Brain microvascular endothelial cell (primary cell): ENCODE data around the gene TANGO6.

ENCODE experiments used
- DNase-seq: peaks from one replicate; pipeline ENCODE4 v3.0.0-alpha.2; 2020
- H3K27ac ChIP-seq: fragments of 250-450 bp; sonication (Bioruptor Pico); 2 replicates; pipeline ENCODE4 v1.5.1; 2020; ENCODE audit warnings: mild to moderate bottlenecking, moderate library complexity
- H3K27me3 ChIP-seq: fragments of 250-450 bp; sonication (Bioruptor Pico); replicated peaks from 2 replicates; pipeline ENCODE4 v1.5.1; 2020; ENCODE audit warnings: mild to moderate bottlenecking
- H3K36me3 ChIP-seq: fragments of 250-450 bp; sonication (Bioruptor Pico); replicated peaks from 2 replicates; pipeline ENCODE4 v1.5.1; 2020; ENCODE audit warnings: mild to moderate bottlenecking
- H3K4me3 ChIP-seq: 2 replicates; pipeline ENCODE4 v1.5.1; 2011; ENCODE audit warnings: low read depth, mild to moderate bottlenecking, control low read depth, low read length, moderate library complexity
- CTCF ChIP-seq: IDR thresholded peaks from 2 replicates; pipeline ENCODE4 v1.5.1; 2011; ENCODE audit warnings: low read depth, mild to moderate bottlenecking, moderate library complexity, low read length, control low read depth, inconsistent platforms; ENCODE audit errors: missing control alignments
- in situ Hi-C: cut with HindIII; loops from 2 replicates; pipeline ENCODE4 v1.10.0; 2017; ENCODE audit warnings: low sequenced_read_pairs, low pct_ligation_motif_present

TANGO6 gene

GRCh38 chr16:69105501-69106361 lies 262.4 kb downstream of the TANGO6 start, which contains the start of gene HAS3:
Gene HAS3 (plus strand): TSS chr16:69105653. CDS start chr16:69109396, 3,743 bp downstream.
- DNase-seq: peak; percentile 44

GRCh38 chr16:69106491-69107315 lies 263.4 kb downstream of the TANGO6 start:
- in situ Hi-C loops: loop anchor here (25.0 kb wide), 2 partner anchors 94 to 194 kb away; no protein-coding TSS in a partner anchor
- Histone ChIP-seq H3K27me3 (no peaks in the 10 kb centered on the region), H3K27ac (no peak overlapping the region), H3K4me3 (peak overlapping the region; percentile 48), H3K36me3 (no peaks in the 10 kb centered on the region)
- DNase-seq: no peak
- TF ChIP-seq CTCF: no peak

More at GRCh38 chr16:69105501-69106361, 262.4 kb downstream of the TANGO6 start, which contains the start of gene HAS3:
- H3K4me3 ChIP-seq: peak within 1 kb of the TSS; percentile 55
- no peaks in the 10 kb centered on the region for H3K36me3 ChIP-seq
- no peaks in the 10 kb centered on the region for H3K27me3 ChIP-seq
- H3K27ac ChIP-seq: no peak within 1 kb of the TSS
- in situ Hi-C loops: loop anchor here (25.0 kb wide), 2 partner anchors 93 to 193 kb away; no protein-coding TSS in a partner anchor
- TF ChIP-seq CTCF: peak; percentile 59

- peak overlapping the region; percentile 30 for H3K4me3 ChIP-seq
- H3K27me3 ChIP-seq: no peaks in the 10 kb centered on the region
- TF ChIP-seq CTCF: no peak
- no peak for DNase-seq
- H3K27ac ChIP-seq: no peak overlapping the region
- in situ Hi-C loops: loop anchor here (25.0 kb wide), 2 partner anchors 95 to 195 kb away; no protein-coding TSS in a partner anchor
- no peaks in the 10 kb centered on the region for H3K36me3 ChIP-seq
Measured at GRCh38 chr16:69107316-69107962, 264.1 kb downstream of the TANGO6 start.

- H3K4me3 ChIP-seq: no peak overlapping the region
- H3K27me3 ChIP-seq: no peaks in the 10 kb centered on the region
- in situ Hi-C loops: loop anchor here (25.0 kb wide), 2 partner anchors 96 to 196 kb away; no protein-coding TSS in a partner anchor
- H3K36me3 ChIP-seq: no peaks in the 10 kb centered on the region
- no peak for DNase-seq
- TF ChIP-seq CTCF: no peak
- H3K27ac ChIP-seq: no peak overlapping the region
Measured at GRCh38 chr16:69108064-69108904, 265.0 kb downstream of the TANGO6 start.

DNA sequence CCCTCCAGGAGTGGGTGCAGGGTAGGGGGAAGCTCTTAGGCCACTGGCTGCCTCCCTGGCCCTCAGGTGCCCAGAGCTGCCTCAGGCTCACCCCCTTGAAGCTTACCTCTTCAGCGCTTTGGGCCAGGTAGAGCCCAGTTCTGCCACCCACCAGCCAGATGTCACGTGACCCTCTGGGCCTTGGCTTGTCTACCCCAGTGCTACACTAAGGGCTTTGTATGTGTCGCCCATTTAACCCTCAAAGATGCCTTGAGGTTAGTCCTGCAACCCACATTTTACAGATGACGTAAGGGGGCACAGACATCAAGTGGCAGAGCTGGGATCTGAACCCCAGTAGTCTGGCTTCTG lies 265.5 kb downstream of the TANGO6 start:
- no peaks in the 10 kb centered on the region for H3K27me3 ChIP-seq

More for the DNA sequence above, 265.5 kb downstream of the TANGO6 start:
- no peak for TF ChIP-seq CTCF
- no peak for DNase-seq
- Histone ChIP-seq H3K36me3 (no peaks in the 10 kb centered on the region), H3K4me3 (no peak overlapping the region), H3K27ac (no peak overlapping the region)
- in situ Hi-C loops: loop anchor here (25.0 kb wide), 2 partner anchors 97 to 197 kb away; no protein-coding TSS in a partner anchor
